SK-N-SH (cell line): ENCODE measurements around the gene USP34. TPM values are rescaled to one million over a fixed set of nuclear protein-coding genes. Genes with fewer than 3 reads are reported as not detected.

Source experiments
- CTCF ChIA-PET: fragments of 300-600, 350-600 bp; formaldehyde crosslinking; extraction: SDS; loops from one replicate; lab custom pipeline; 2021; lab: Yijun Ruan, JAX
- POLR2A ChIA-PET: fragments of 350-600 bp; sonication (Branson Sonifier 250); formaldehyde crosslinking; extraction: SDS; loops from one replicate; lab custom pipeline; 2020; ENCODE audit warnings: antibody characterized with exemption, inconsistent platforms; lab: Yijun Ruan, JAX
- DNase-seq: peaks from one replicate; pipeline ENCODE4 v3.0.0; 2012
- H2AFZ ChIP-seq: fragments of 200-600 bp; sonication (generic); 2 replicates; pipeline ENCODE4 v1.8.1; 2016; ENCODE audit warnings: antibody characterized with exemption, mild to moderate bottlenecking, low read depth
- H3F3A ChIP-seq: fragments of 200-600 bp; sonication (generic); replicated peaks from 2 replicates; pipeline ENCODE3; 2016; ENCODE audit warnings: antibody characterized with exemption, mild to moderate bottlenecking; ENCODE audit not compliant: insufficient read depth
- H3K27ac ChIP-seq, 2 experiments: fragments of 200-500 bp in 1 of 2; fragments of 200-600 bp in 1 of 2; sonication (Bioruptor generic) in 1 of 2; sonication (generic), shearing (Covaris generic) in 1 of 2; 2 replicates each; pipeline versions ENCODE4 v1.5.1 to v1.6.1; 2014 to 2016; ENCODE audit warnings: low read depth in 2 of 2, inconsistent platforms in 1 of 2, low read length in 1 of 2, mild to moderate bottlenecking in 1 of 2, mixed read lengths in 1 of 2
- H3K27me3 ChIP-seq: fragments of 200-600 bp; sonication (generic), shearing (Covaris generic); 2 replicates; pipeline ENCODE4 v1.6.1; 2016; ENCODE audit warnings: mixed run types; ENCODE audit not compliant: insufficient read depth
- H3K36me3 ChIP-seq, 2 experiments: fragments of 200-500 bp in 1 of 2; fragments of 200-600 bp in 1 of 2; sonication (Bioruptor generic) in 1 of 2; sonication (generic) in 1 of 2; replicated peaks in 1 of 2; 2 replicates each; pipeline versions ENCODE3 to v1.5.1; 2014 to 2016; ENCODE audit warnings: low read length in 1 of 2, mild to moderate bottlenecking in 1 of 2; ENCODE audit not compliant: insufficient read depth in 2 of 2, control insufficient read depth in 1 of 2
- H3K4me1 ChIP-seq, 2 experiments: fragments of 200-500 bp in 1 of 2; fragments of 200-600 bp in 1 of 2; sonication (Bioruptor generic) in 1 of 2; sonication (generic), shearing (Covaris generic) in 1 of 2; 2 replicates each; pipeline versions ENCODE4 v1.5.1 to v1.6.1; 2014 to 2016; ENCODE audit warnings: low read depth in 1 of 2, low read length in 1 of 2, mixed run types in 1 of 2; ENCODE audit not compliant: insufficient read depth in 2 of 2, control insufficient read depth in 1 of 2
- H3K4me2 ChIP-seq: fragments of 200-600 bp; sonication (generic), shearing (Covaris generic); 2 replicates; pipeline ENCODE4 v1.6.1; 2017; ENCODE audit warnings: mixed run types
- H3K4me3 ChIP-seq, 2 experiments: fragments of 200-500 bp in 1 of 2; fragments of 200-600 bp in 1 of 2; sonication (Bioruptor generic) in 1 of 2; sonication (generic), shearing (Covaris generic) in 1 of 2; 2 replicates each; pipeline versions ENCODE4 v1.5.1 to v1.8.1; 2014 to 2016; ENCODE audit warnings: low read depth in 2 of 2, inconsistent platforms in 1 of 2, low read length in 1 of 2, mild to moderate bottlenecking in 1 of 2, mixed read lengths in 1 of 2, moderate library complexity in 1 of 2
- H3K79me2 ChIP-seq: fragments of 200-600 bp; sonication (generic); 2 replicates; pipeline ENCODE4 v1.8.1; 2017; ENCODE audit warnings: mild to moderate bottlenecking; ENCODE audit not compliant: insufficient read depth
- H3K9ac ChIP-seq: fragments of 200-600 bp; sonication (generic); 2 replicates; pipeline ENCODE4 v1.6.1; 2017; ENCODE audit warnings: mixed run types
- H3K9me2 ChIP-seq: fragments of 200-600 bp; sonication (generic); 2 replicates; pipeline ENCODE4 v1.6.1; 2017; ENCODE audit warnings: mixed run types
- H3K9me3 ChIP-seq: fragments of 200-600 bp; sonication (generic); 2 replicates; pipeline ENCODE4 v1.6.1; 2017; ENCODE audit warnings: mixed run types, mild to moderate bottlenecking, moderate library complexity
- H4K20me1 ChIP-seq: fragments of 200-600 bp; sonication (generic); 2 replicates; pipeline ENCODE4 v1.6.1; 2017; ENCODE audit warnings: mild to moderate bottlenecking, mixed run types; ENCODE audit not compliant: insufficient read depth
- CHD2 ChIP-seq: fragments of 150-350 bp; IDR thresholded peaks from 2 replicates; pipeline ENCODE4 v1.6.1; 2018; ENCODE audit warnings: low read length; ENCODE audit not compliant: partially characterized antibody
- ELF1 ChIP-seq: IDR thresholded peaks from 2 replicates; pipeline ENCODE4 v1.4.0; 2012
- EZH2phosphoT487 ChIP-seq: fragments of 200-600 bp; sonication (generic); IDR thresholded peaks from 2 replicates; pipeline ENCODE4 v1.6.1; 2017; ENCODE audit warnings: low read depth, mixed run types, mild to moderate bottlenecking, antibody characterized with exemption, moderate library complexity, borderline replicate concordance
- GABPA ChIP-seq: IDR thresholded peaks from 2 replicates; pipeline ENCODE4 v1.4.0; 2012; ENCODE audit warnings: low read depth, mild to moderate bottlenecking
- GATA2 ChIP-seq: sonication (generic); formaldehyde crosslinking; IDR thresholded peaks from 2 replicates; pipeline ENCODE4 v1.5.0; 2020; ENCODE audit warnings: mild to moderate bottlenecking, missing genetic modification reagents
- MXI1 ChIP-seq: IDR thresholded peaks from 2 replicates; pipeline ENCODE4 v1.6.1; 2012; ENCODE audit warnings: mild to moderate bottlenecking, low read depth, low read length, improper control_type of control experiment
- PBX3 ChIP-seq: IDR thresholded peaks from 2 replicates; pipeline ENCODE4; 2012
- POLR2AphosphoS5 ChIP-seq: IDR thresholded peaks from 2 replicates; pipeline ENCODE4 v1.6.1; 2012; ENCODE audit warnings: low read depth, low read length
- TCF12 ChIP-seq: IDR thresholded peaks from 2 replicates; pipeline ENCODE4 v1.4.0; 2012
- TEAD4 ChIP-seq: IDR thresholded peaks from 2 replicates; pipeline ENCODE4 v1.4.0; 2012; ENCODE audit warnings: mild to moderate bottlenecking, borderline replicate concordance; ENCODE audit not compliant: insufficient read depth
- USF1 ChIP-seq: IDR thresholded peaks from 2 replicates; pipeline ENCODE4 v1.4.0; 2012; ENCODE audit warnings: low read depth, borderline replicate concordance
- YY1 ChIP-seq: IDR thresholded peaks from 2 replicates; pipeline ENCODE4 v1.4.0; 2012; ENCODE audit warnings: low read depth, mild to moderate bottlenecking
- WGBS: methylation state at CpG from one replicate; pipeline ENCODE4 v1.1.6; 2017; ENCODE audit warnings: low lambda C conversion rate; 5-methylcytosine and 5-hydroxymethylcytosine counted together
- polyA plus RNA-seq, 3 experiments: library from polyadenylated mRNA; depleted of rRNA; stranded (reverse); fragments of >200 nt; gene quantifications; 2 replicates each; pipeline ENCODE4 v1.2.3, GENCODE V29; 2012

The USP34 gene
- polyA plus RNA-seq, 1 of the 3 experiments (the other 2 are of a cell fraction), result 31.4 TPM

GRCh38 chr2:61218076-61218816 is 252.6 kb downstream of the USP34 start:
- POLR2A ChIA-PET, result no interaction called here
- H3K36me3 ChIP-seq, result peaks cover 72 to 87% of the 10 kb centered on the region in 2 experiments

GRCh38 chr2:61214171-61214570 is 256.7 kb downstream of the USP34 start:
- peaks cover 24% of the 10 kb centered on the region for H3F3A ChIP-seq
- H3K27me3 ChIP-seq, result no peaks in the 10 kb centered on the region
- ChIA-PET CTCF (interaction anchor here (1.1 kb wide), 2 partner anchors 10 to 25 kb away, joined by 3 read pairs; no protein-coding TSS in a partner anchor), POLR2A (no interaction called here)
- no peak overlapping the region for H3K4me2 ChIP-seq
- H3K4me3 ChIP-seq, result no peak overlapping the region
- H2AFZ ChIP-seq, result no peak overlapping the region
- H3K9ac ChIP-seq, result no peak overlapping the region
- no peaks in the 10 kb centered on the region for H3K4me1 ChIP-seq
- no peaks in the 10 kb centered on the region for H3K9me3 ChIP-seq
- no peaks in the 10 kb centered on the region for H3K9me2 ChIP-seq
- WGBS, result 85% methylated on average over 4 of the region's 4 CpGs
- H3K36me3 ChIP-seq, result peaks cover 66 to 71% of the 10 kb centered on the region in 2 experiments
- H3K27ac ChIP-seq, result no peak overlapping the region
- DNase-seq, result no peak
- TF ChIP-seq GABPA, result no peak
- no peak for TF ChIP-seq USF1
- no peak for TF ChIP-seq POLR2AphosphoS5
- no peaks in the 10 kb centered on the region for H3K79me2 ChIP-seq
- no peaks in the 10 kb centered on the region for H4K20me1 ChIP-seq

More at GRCh38 chr2:61218076-61218816, 252.6 kb downstream of the USP34 start:
- Histone ChIP-seq H3K9me2 (no peaks in the 10 kb centered on the region), H3K27ac (no peak overlapping the region), H3K4me1 (no peaks in the 10 kb centered on the region), H4K20me1 (no peaks in the 10 kb centered on the region), H3K4me2 (no peak overlapping the region), H3K9ac (no peak overlapping the region), H3K9me3 (no peaks in the 10 kb centered on the region), H2AFZ (no peak overlapping the region), H3K4me3 (no peak overlapping the region), H3K79me2 (no peaks in the 10 kb centered on the region), H3F3A (peaks cover 14% of the 10 kb centered on the region), H3K27me3 (no peaks in the 10 kb centered on the region)
- CTCF ChIA-PET, result interaction anchor here (0.6 to 1.5 kb wide), 2 partner anchors 12 to 43 kb away, joined by 4 read pairs; no protein-coding TSS in a partner anchor
- WGBS, result 96% methylated on average over 4 of the region's 4 CpGs
- TF ChIP-seq YY1 (no peak), EZH2phosphoT487 (no peak), MXI1 (no peak), PBX3 (no peak), GATA2 (CRISPR knock-in tag) (no peak), TEAD4 (no peak), ELF1 (no peak), TCF12 (no peak), CHD2 (no peak)
- DNase-seq, result no peak
